Hindlimb muscle (tissue), 1 donor: ENCODE data around the gene BTLA. TPM values are rescaled to one million over a fixed set of nuclear protein-coding genes. Genes with fewer than 3 reads are reported as not detected.
"Not testable (repeated sequence)": the region's sequence is repeated elsewhere in the genome, so short reads cannot be mapped to it uniquely, and the experiment has no call there.

Source experiments
- DNase-seq: peaks from one replicate; pipeline ENCODE4 v3.0.0-alpha.2; 2013
- polyA plus RNA-seq: library from polyadenylated mRNA; unstranded; fragments of 120-200 nt; gene quantifications from one replicate; pipeline ENCODE4 v1.2.1, GENCODE V29; 2013; ENCODE audit not compliant: insufficient read length

BTLA gene, protein sequence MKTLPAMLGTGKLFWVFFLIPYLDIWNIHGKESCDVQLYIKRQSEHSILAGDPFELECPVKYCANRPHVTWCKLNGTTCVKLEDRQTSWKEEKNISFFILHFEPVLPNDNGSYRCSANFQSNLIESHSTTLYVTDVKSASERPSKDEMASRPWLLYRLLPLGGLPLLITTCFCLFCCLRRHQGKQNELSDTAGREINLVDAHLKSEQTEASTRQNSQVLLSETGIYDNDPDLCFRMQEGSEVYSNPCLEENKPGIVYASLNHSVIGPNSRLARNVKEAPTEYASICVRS
- polyA plus RNA-seq = 0.36 TPM

GRCh38 chr3:112498914-112499711, at the start of gene BTLA:
Gene BTLA, minus strand, starts transcription at chr3:112499472. Its CDS starts 114 bp downstream, at chr3:112499358.
- no peak for DNase-seq

DNA sequence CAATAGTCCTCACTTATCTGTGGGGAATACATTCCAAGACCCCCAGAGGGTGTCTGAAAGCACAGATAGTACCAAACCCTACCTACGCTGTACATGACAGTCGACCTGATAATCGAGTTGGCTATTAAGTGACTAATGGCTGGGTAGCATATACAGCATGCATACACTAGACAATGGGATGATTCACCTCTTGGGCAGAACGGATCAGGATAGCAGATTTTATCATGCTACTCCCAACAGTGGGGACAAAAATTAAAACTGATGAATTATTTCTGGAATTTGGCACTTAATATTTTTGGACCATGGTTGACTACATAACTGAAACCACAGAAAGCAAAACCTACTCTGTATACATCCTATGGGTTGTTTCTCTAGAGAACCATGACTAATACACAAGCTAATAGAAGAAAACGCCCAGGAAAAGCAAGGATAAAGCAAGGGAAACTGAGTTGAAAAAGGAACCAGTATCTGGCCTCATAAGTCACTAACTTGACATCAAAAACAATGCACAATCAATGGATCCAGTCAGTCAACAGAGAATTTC, 47.0 kb upstream of the BTLA start:
- DNase-seq = no peak

DNA sequence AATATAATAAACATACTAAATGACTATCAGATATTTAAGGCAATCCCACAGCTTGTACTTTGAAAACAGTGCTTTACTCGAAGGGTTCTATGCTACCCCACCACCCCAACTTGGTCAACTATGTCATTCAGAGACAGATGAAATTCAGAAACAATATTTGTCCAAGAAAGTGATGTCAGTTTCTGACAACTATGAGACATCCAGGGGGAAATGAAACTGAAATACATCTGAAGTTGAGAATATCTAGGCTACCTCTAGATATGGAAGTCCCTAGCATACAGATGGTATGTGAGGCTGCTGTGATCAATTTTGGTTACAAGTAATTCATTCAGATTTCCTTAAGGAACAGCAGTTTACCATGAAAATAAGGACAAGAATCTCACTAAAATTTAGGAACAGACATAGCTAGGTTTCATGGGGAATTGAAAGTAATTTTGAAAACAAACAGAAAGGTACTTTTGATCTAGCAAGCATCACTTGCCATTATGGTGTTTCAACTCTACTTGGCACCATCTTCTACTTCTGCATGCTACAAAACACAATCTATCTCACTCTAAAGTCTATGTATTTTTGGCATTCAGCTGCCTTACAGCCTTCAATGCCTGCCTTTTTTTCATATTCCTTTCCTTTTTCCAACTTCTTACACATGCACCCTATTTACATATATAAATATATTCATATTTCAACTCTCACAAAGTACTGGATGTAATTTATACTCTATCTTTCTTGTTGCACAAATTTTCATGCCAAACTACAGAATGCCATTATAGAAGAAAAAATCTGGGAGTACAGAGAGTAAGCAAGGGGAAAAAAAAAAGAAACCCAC, 40.8 kb upstream of the BTLA start:
- DNase-seq = no peak

GRCh38 chr3:112531358-112531781, 32.1 kb upstream of the BTLA start:
- no peak for DNase-seq

GRCh38 chr3:112530573-112530972, 31.3 kb upstream of the BTLA start:
- no peak for DNase-seq

GRCh38 chr3:112524127-112524526, 24.9 kb upstream of the BTLA start:
- DNase-seq = not testable (repeated sequence)

GRCh38 chr3:112519424-112520001, 20.2 kb upstream of the BTLA start:
- peak; percentile 46 for DNase-seq

DNA sequence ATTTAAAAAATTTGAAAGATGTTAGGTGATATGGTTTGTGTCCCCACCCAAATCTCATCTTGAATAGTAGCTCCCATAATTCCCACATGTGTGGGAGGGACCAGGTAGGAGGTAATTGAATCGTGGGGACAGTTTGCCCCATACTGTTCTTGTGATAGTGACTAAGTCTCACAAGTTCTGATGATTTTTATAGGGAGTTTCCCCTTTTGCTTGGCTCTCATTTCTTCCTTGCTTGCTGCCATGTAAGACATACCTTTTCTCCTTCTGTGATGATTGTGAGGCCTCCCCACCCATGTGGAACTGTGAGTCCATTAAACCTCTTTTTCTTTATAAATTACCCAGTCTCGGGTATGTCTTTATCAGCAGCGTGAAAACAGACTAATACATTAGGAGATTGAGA, 19.7 kb upstream of the BTLA start:
- not testable (repeated sequence) for DNase-seq

- no peak for DNase-seq
Observed at GRCh38 chr3:112514527-112515128, 15.4 kb upstream of the BTLA start.

- no peak for DNase-seq
Observed at GRCh38 chr3:112512320-112512719, 13.0 kb upstream of the BTLA start.

GRCh38 chr3:112508860-112509259, 9.6 kb upstream of the BTLA start:
- no peak for DNase-seq

- DNase-seq = no peak
Observed at GRCh38 chr3:112508261-112508660, 9.0 kb upstream of the BTLA start.

DNA sequence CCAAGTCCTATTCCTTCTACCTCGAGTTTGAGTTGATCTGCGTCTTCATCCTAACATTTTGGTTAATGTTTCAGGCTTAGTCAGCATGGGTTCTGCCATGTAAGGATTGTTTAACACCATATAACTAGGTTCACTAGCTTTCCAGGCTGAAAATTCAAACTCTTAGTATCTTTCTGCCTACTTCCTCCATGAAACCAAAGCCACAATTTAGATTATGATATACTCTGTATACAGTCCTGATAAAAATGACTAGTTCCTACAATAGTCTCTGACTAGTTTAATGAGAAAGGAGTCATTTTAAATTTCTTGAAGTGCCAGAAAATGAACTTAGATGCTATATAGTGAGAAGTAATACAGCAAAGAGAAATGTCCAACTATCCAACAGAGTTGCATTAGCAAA, 6.6 kb upstream of the BTLA start:
- DNase-seq = no peak

- no peak for DNase-seq
Observed at GRCh38 chr3:112504123-112504522, 4.9 kb upstream of the BTLA start.

GRCh38 chr3:112503304-112503972, 4.2 kb upstream of the BTLA start:
- DNase-seq = no peak

DNA sequence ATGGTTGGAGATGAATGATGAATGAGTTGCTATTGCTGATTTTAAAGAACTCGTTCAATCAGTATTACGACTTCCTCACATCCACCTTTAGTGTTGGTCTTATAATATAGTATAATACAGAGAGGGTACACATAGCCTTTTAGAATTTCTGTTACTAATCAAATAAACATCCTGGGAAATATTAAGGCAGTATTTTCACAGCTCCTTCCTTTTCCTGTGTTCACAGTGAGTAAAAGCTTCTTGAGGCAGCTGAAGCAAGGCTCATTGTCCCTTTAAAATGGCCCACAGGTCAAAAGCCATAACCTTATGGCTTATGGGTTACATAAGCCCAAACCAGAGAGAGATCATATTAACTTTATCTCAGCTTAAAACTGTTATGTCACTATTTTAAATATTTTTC, 1.3 kb upstream of the BTLA start:
- no peak for DNase-seq

DNA sequence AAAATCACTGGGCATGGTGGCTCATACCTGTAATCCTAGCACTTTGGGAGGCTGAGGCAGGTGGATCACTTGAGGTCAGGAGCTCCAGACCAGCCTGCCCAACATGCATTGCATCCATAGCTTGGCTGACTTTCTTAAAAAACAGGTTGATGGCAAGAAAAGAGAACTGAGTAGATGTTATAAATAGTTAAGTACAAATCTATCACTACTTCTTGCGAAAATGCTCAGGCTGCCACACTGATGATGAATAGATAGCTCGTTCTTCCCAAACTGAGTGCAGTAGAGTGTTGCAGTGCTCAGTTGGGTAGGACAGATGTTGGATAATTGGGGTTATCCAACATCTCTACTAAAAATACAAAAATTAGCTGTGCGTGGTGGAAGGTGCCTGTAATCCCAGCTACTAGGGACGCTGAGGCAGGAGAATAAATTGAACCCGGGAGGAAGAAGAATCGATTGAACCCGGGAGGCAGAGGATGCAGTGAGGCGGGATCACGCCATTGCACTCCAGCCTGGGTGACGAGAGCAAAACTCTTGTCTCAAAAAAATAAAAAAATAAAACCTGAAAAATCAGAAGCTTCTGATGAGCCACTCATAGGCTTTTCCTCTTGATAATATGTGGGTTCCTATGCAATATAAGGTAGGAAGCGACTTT, 1.2 kb downstream of the BTLA start:
- DNase-seq = no peak

GRCh38 chr3:112496366-112497067, 2.8 kb downstream of the BTLA start:
- no peak for DNase-seq

DNA sequence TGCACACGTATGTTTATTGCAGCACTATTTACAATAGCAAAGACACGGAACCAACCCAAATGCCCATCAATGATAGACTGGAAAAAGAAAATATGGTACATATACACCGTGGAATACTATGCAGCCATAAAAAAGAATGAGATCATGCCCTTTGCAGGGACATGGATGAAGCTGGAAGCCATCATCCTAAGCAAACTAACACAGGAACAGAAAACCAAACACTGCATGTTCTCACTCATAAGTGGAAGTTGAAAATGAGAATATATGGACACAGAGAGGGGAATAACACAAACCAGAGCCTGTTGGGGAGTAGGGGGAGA, 4.9 kb downstream of the BTLA start:
- DNase-seq = not testable (repeated sequence)

DNA sequence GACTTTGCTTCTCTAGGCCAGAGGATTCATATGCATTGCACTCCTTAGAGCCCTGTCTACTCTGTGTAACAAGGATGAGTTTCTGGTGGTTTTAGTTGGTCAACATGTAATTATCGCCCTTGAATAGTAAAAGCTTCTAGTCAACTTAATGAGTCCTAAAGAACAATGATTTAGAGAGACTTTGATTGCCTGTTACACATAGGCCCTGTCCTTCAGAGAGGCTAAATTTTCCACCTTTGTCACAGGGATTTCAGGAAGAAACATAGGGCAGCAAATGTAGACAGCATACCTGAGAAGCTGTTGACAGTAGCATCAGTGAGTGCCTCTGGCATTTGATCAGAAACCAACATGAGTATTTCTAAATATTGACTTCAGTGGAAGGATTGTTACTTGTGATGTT, 7.1 kb downstream of the BTLA start:
- DNase-seq = no peak
